Endothelial cell of umbilical vein (primary cell): Measurements from ENCODE around the gene GPNMB. TPM values are rescaled to one million over a fixed set of nuclear protein-coding genes. Genes with fewer than 3 reads are reported as not detected.

ENCODE experiments used
- BruUV-seq: library from RNA; stranded (reverse); fragments of 400-500 nt; replicated peaks from 2 replicates; lab custom pipeline; 2021; lab: Mats Ljungman, UMichigan
- CTCF ChIA-PET: fragments of 300-600, 350-600 bp; sonication (Branson Sonifier 250); formaldehyde crosslinking; loops from one replicate; lab custom pipeline; 2021; ENCODE audit warnings: antibody characterized with exemption, inconsistent platforms; lab: Charles Lee
- POLR2A ChIA-PET: fragments of 300-600, 350-600 bp; sonication (Branson Sonifier 250); formaldehyde crosslinking; loops from one replicate; lab custom pipeline; 2021; ENCODE audit warnings: antibody characterized with exemption, inconsistent platforms; lab: Charles Lee
- DNase-seq: peaks from one replicate; pipeline ENCODE4 v3.0.0-alpha.2; 2011; ENCODE audit warnings: low read depth, low spot score
- FAIRE-seq: peaks from 2 replicates; lab custom pipeline; 2011; peaks lifted over from hg19 to GRCh38; lab: Jason Lieb, UNC
- H2AFZ ChIP-seq: 2 replicates; pipeline ENCODE4 v1.6.0; 2012; ENCODE audit warnings: low read depth, low read length, control low read depth, inconsistent platforms
- H3K27ac ChIP-seq: 2 replicates; pipeline ENCODE4 v1.5.1; 2011; ENCODE audit warnings: low read depth, mild to moderate bottlenecking, control low read depth, low read length, moderate library complexity; ENCODE audit not compliant: insufficient read depth
- H3K27me3 ChIP-seq, 2 experiments: 2 replicates each; pipeline versions ENCODE4 v1.6.0 to v1.6.1; 2011; ENCODE audit warnings: low read length in 2 of 2, mixed read lengths in 1 of 2; ENCODE audit not compliant: control insufficient read depth in 2 of 2, insufficient read depth in 2 of 2
- H3K36me3 ChIP-seq, 2 experiments: 2 replicates in 1 of 2; 3 replicates in 1 of 2; pipeline ENCODE4 v1.5.1; 2011; ENCODE audit warnings: low read length in 2 of 2, mild to moderate bottlenecking in 1 of 2, moderate library complexity in 1 of 2; ENCODE audit not compliant: control insufficient read depth in 2 of 2, insufficient read depth in 2 of 2; ENCODE audit errors: extremely low read depth in 1 of 2
- H3K4me1 ChIP-seq: 3 replicates; pipeline ENCODE4 v1.5.1; 2011; ENCODE audit warnings: mild to moderate bottlenecking, low read length; ENCODE audit not compliant: control insufficient read depth, insufficient read depth; ENCODE audit errors: extremely low read depth
- H3K4me2 ChIP-seq: 2 replicates; pipeline ENCODE4 v1.6.1; 2011; ENCODE audit warnings: low read length, control low read depth, mixed read lengths; ENCODE audit not compliant: insufficient read depth
- H3K4me3 ChIP-seq, 3 experiments: fragments of 200-600 bp in 1 of 3; sonication (generic), shearing (Covaris generic) in 1 of 3; replicated peaks in 1 of 3; 2 replicates each; pipeline ENCODE4 v1.5.1; 2011 to 2016; ENCODE audit warnings: control low read depth in 3 of 3, low read length in 3 of 3, mild to moderate bottlenecking in 2 of 3, inconsistent platforms in 1 of 3, low read depth in 1 of 3, moderate library complexity in 1 of 3; ENCODE audit not compliant: insufficient read depth in 1 of 3
- H3K79me2 ChIP-seq: 2 replicates; pipeline ENCODE4 v1.6.0; 2012; ENCODE audit warnings: low read length, inconsistent platforms; ENCODE audit not compliant: control insufficient read depth, insufficient read depth
- H3K9ac ChIP-seq: replicated peaks from 2 replicates; pipeline ENCODE3; 2011; ENCODE audit warnings: low read length, control low read depth; ENCODE audit not compliant: insufficient read depth; ENCODE audit errors: extremely low read depth
- H3K9me1 ChIP-seq: replicated peaks from 3 replicates; pipeline ENCODE4 v1.6.0; 2011; ENCODE audit warnings: mild to moderate bottlenecking, low read length; ENCODE audit not compliant: control insufficient read depth, insufficient read depth; ENCODE audit errors: extremely low read depth
- H3K9me3 ChIP-seq: replicated peaks from 2 replicates; pipeline ENCODE4 v1.5.1; 2012; ENCODE audit warnings: low read length, inconsistent platforms; ENCODE audit not compliant: control insufficient read depth, insufficient read depth
- H4K20me1 ChIP-seq: replicated peaks from 2 replicates; pipeline ENCODE3; 2011; ENCODE audit warnings: mild to moderate bottlenecking, low read length; ENCODE audit not compliant: control insufficient read depth, insufficient read depth; ENCODE audit errors: extremely low read depth
- CTCF ChIP-seq, 2 donors: IDR thresholded peaks; 1 replicate in 1 of 2; 2 replicates in 1 of 2; pipeline ENCODE4 v1.5.1; 2011; ENCODE audit warnings: low read length in 2 of 2, mild to moderate bottlenecking in 2 of 2, moderate library complexity in 2 of 2, control low read depth in 1 of 2, inconsistent platforms in 1 of 2, low read depth in 1 of 2; ENCODE audit not compliant: insufficient read depth in 1 of 2; ENCODE audit errors: extremely low read depth in 1 of 2
- EZH2 ChIP-seq: IDR thresholded peaks from 2 replicates; pipeline ENCODE4 v1.6.1; 2012; ENCODE audit warnings: borderline replicate concordance, low read depth, mild to moderate bottlenecking, moderate library complexity, low read length, inconsistent platforms; ENCODE audit not compliant: severe bottlenecking
- FOS ChIP-seq: IDR thresholded peaks from 2 replicates; pipeline ENCODE4 v1.6.1; 2011; ENCODE audit warnings: mild to moderate bottlenecking, low read length, moderate library complexity, borderline replicate concordance; ENCODE audit not compliant: insufficient read depth
- GATA2 ChIP-seq: IDR thresholded peaks from 2 replicates; pipeline ENCODE4 v1.7.0; 2011; ENCODE audit warnings: low read depth, mild to moderate bottlenecking, moderate library complexity, mixed read lengths, low read length; ENCODE audit not compliant: insufficient read length, insufficient read depth
- JUN ChIP-seq: IDR thresholded peaks from 2 replicates; pipeline ENCODE4 v1.6.1; 2011; ENCODE audit warnings: borderline replicate concordance, low read depth; ENCODE audit not compliant: insufficient read length, insufficient read depth
- MAX ChIP-seq: IDR thresholded peaks from 2 replicates; pipeline ENCODE4 v1.6.1; 2011; ENCODE audit not compliant: insufficient read depth, insufficient read length
- MYC ChIP-seq: IDR thresholded peaks from one replicate; pipeline ENCODE4 v1.6.1; 2011; ENCODE audit warnings: mild to moderate bottlenecking, low read depth, low read length
- POLR2A ChIP-seq: IDR thresholded peaks from 2 replicates; pipeline ENCODE4 v1.6.1; 2012; ENCODE audit warnings: low read depth, mild to moderate bottlenecking, control low read depth, low read length
- POLR2AphosphoS5 ChIP-seq: IDR thresholded peaks from 2 replicates; pipeline ENCODE4 v1.6.1; 2012; ENCODE audit warnings: low read depth, mild to moderate bottlenecking, control low read depth, low read length, moderate library complexity; ENCODE audit not compliant: insufficient read depth
- dilution Hi-C: fragments of 300-500 bp; cut with MboI; formaldehyde crosslinking; loops from one replicate; pipeline ENCODE4 v1.15.0; 2019; ENCODE audit warnings: low sequenced_read_pairs; ENCODE audit not compliant: extremely low pct_ligation_motif_present
- intact Hi-C: fragments of 100-400 bp; cut with micrococcal nuclease; formaldehyde crosslinking; loops from one replicate; pipeline ENCODE4 v1.10.0; 2022
- polyA plus RNA-seq, 4 experiments: library from polyadenylated mRNA; depleted of rRNA in 3 of 4; stranded (reverse) in 3 of 4; unstranded in 1 of 4; fragments of >200 nt; gene quantifications; 2 replicates each; pipeline versions ENCODE4 v1.2.1 to v1.2.3, GENCODE V29; 2011 to 2012; ENCODE audit warnings: missing spikeins in 1 of 4
- total RNA-seq: library from RNA; stranded (reverse); gene quantifications from 2 replicates; pipeline ENCODE4 v1.2.3, GENCODE V29; 2021

GPNMB gene
- total and polyA plus RNA-seq, 2 donors (not counting 3 experiments of a cell fraction or from before 2014, with no cell fraction given), result 0.29 to 0.33 TPM

- Histone ChIP-seq H3K27ac (no peak overlapping the region), H3K9ac (no peak overlapping the region), H3K27me3 (peaks cover 4 to 5% of the 10 kb centered on the region in 2 experiments), H2AFZ (no peak overlapping the region), H4K20me1 (no peaks in the 10 kb centered on the region), H3K9me3 (no peaks in the 10 kb centered on the region), H3K4me2 (no peak overlapping the region), H3K36me3 (no peaks in the 10 kb centered on the region), H3K79me2 (no peaks in the 10 kb centered on the region), H3K4me3 (no peak overlapping the region), H3K4me1 (no peaks in the 10 kb centered on the region), H3K9me1 (no peaks in the 10 kb centered on the region)
- intact Hi-C loops (no loop called here), dilution Hi-C loops (no loop called here)
- POLR2A ChIA-PET, result no interaction called here
- CTCF ChIA-PET, result no interaction called here
- no TSS peak for BruUV-seq
- FAIRE-seq (no peak), DNase-seq (no peak)
- TF ChIP-seq MAX (no peak), POLR2A (no peak), MYC (no peak), POLR2AphosphoS5 (no peak), GATA2 (no peak), CTCF (IDR thresholded peaks at IDR 0.05; ENCODE audit: extremely low read depth in 1 of 2, insufficient read depth in 1 of 2, low read depth in 1 of 2, low read length in 2 of 2) (no peak), JUN (no peak), EZH2 (no peak), FOS (no peak)
Measured at GRCh38 chr7:23212841-23213240, 33.7 kb upstream of the GPNMB start.
